NCI-H82 treated with DMSO at 0.1 percent for 48 hours (cell line): Measurements from ENCODE around the gene CHD1.
A peak's percentile ranks its signal among the peaks of the same experiment; 100 is the strongest.

ENCODE experiments used
- DNase-seq: peaks from one replicate; lab custom pipeline; 2025; ENCODE audit not compliant: unreplicated experiment; lab: John Stamatoyannopoulos, UW

The CHD1 gene

DNA sequence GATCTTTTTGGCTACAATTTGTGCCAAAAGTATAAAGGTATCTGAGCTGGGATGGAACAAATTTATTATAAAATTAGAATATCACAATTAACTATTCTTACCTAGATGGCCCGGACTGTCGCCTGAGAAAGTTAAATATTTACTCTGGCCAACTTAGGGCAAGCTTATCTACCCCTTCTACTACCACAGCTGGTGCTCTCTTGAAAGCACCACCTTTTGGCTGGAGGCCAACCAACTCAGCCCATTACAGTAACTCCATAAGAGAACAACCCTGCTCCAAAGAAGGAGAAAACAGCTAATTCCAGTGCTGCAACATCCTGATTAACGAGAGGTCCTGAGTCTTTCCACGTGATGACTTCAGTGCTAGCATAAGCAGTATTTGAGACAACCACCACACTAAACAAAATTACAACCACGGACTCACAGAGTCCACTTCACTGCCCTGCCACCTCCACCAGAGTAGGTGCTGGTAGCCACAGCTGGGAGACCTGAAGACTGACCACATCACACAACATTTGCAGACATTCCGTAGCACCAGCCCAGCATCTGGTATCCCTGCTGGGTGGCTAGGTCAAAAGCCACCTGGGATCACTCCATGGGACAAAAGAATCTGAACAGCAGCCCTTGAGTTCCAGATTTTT lies 112.1 kb downstream of the CHD1 start:
- DNase-seq, result peak; percentile 29

DNA sequence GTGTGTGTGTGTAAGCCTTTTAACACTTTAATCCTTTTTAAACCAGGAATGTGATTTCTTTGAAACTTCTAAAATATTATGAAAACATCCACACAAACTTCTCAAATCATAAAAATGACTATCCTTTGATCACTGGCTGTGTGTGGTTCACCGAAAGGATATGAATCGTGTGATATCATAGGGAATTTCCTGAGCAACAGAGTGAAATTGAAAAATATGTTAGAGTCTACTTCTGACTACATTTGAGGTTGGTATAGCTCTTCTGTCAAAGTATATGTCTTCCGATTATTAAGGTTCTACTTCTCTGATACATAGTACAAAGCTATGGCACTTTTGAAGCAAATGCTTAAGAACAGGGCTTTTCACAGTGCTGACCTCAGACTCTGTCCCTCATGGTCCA lies 115.1 kb downstream of the CHD1 start:
- DNase-seq, result no peak

DNA sequence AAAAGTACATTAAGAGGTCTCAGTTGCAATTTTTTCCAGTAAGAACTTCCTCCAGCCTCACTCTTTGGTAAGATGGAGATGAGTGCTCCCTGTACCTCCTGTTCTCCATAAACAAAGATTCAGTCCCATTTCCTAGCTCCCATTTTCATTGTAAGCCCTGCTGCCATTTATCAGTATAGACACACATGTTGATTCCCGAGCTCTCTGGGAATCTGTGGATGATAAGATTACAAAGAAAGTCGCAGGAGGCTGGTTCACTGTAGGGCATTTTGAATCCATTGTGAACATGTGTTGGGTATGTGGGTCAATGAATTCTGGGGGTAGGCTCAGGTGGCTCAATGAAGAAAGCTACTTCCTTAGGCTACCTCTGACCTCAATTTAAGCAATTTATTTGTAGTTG lies 118.6 kb downstream of the CHD1 start:
- no peak for DNase-seq

DNA sequence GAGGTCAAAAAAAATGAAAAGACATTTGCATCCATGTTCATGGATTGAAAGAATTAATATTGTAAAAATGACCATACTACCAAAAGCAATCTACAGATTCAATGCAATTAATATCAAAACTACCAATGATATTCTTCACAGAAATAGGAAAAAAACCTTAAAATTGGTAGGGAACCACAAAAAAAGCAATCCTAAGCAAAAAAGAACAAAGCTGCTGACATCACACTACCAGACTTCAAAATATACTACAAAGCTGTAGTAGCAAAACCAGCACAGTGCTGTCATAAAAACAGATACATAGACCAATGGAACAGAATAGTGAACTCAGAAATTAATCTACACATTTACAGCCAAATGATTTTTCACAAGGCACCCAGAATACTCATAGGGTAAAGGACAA lies 121.0 kb downstream of the CHD1 start:
- DNase-seq, result no peak

DNA sequence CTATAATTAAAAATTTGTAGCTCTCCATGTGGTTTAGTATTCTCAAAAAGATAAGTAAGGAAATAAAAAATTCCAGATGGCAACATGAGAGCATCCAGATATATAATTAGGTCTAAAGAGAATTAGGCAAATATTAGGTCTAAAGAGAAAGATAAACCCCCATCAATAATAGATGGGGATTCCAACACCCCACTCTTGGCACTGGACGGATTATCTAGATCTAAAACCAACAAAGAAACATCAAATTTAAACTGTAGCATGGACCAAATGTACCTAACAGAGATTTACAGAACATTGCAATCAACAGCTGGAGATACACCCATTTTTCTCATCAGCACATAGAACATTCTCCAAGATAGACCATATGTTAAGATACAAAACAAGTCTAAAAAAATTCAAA lies 123.7 kb downstream of the CHD1 start:
- no peak for DNase-seq

DNA sequence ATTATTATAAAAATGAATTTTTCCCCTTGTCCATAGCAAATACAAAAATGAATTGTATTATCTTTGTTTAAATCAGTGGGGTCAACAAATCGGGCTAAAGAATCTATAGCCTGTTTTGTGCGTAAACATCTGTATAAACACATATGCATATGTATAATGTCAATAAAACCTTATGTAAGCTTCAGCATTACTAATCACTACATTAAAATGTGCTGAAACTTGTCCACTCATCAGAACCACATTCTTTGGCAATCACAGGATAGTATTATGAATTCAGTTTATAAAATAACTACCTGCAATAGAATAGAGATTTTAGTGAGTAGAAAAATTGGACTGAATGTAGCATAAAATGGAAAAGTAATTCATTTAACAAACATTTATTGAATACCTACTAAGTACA lies 124.7 kb downstream of the CHD1 start:
- DNase-seq, result no peak
